Esophagus muscularis mucosa (tissue), 4 donors: Measurements from ENCODE around the gene IL2RA. TPM values are rescaled to one million over a fixed set of nuclear protein-coding genes. Genes with fewer than 3 reads are reported as not detected.

ENCODE experiments used
- DNase-seq: peaks from one replicate; pipeline ENCODE4 v3.0.0-alpha.2; 2017; ENCODE audit errors: extremely low spot score
- H3K27ac ChIP-seq, 4 donors: fragments of 200-600 bp; sonication (generic); replicated peaks in 1 of 4; 1 replicate in 3 of 4; 2 replicates in 1 of 4; pipeline ENCODE4 v1.5.1; 2016 to 2019; ENCODE audit warnings: mild to moderate bottlenecking in 1 of 4
- H3K27me3 ChIP-seq, 4 donors: fragments of 200-600 bp; sonication (generic); one replicate each; pipeline versions ENCODE4 v1.5.1 to v1.6.0; 2016 to 2019
- H3K36me3 ChIP-seq, 4 donors: fragments of 200-600 bp; sonication (generic); one replicate each; pipeline ENCODE4 v1.5.1; 2016 to 2019
- H3K4me1 ChIP-seq, 4 donors: fragments of 200-600 bp; sonication (generic); one replicate each; pipeline ENCODE4 v1.5.1; 2016 to 2019
- H3K4me3 ChIP-seq, 4 donors: fragments of 200-600 bp; sonication (generic); 1 replicate in 2 of 4; 2 replicates in 2 of 4; pipeline ENCODE4 v1.5.1; 2016 to 2019; ENCODE audit warnings: mild to moderate bottlenecking in 4 of 4, moderate library complexity in 1 of 4
- H3K9me3 ChIP-seq, 4 donors: fragments of 200-600 bp; sonication (generic); 1 replicate in 3 of 4; 2 replicates in 1 of 4; pipeline ENCODE4 v1.5.1; 2016 to 2019
- EP300 ChIP-seq: sonication (generic); formaldehyde crosslinking; IDR thresholded peaks from one replicate; pipeline ENCODE4 v1.6.1; 2017; ENCODE audit warnings: antibody characterized with exemption
- POLR2A ChIP-seq: fragments of 450-650 bp; IDR thresholded peaks from one replicate; pipeline ENCODE4 v1.6.1; 2017; ENCODE audit warnings: antibody characterized with exemption, moderate library complexity, mild to moderate bottlenecking, low read depth
- POLR2AphosphoS5 ChIP-seq, 2 donors: sonication (generic); formaldehyde crosslinking; IDR thresholded peaks; one replicate each; pipeline ENCODE4 v1.6.1; 2017; ENCODE audit warnings: antibody characterized with exemption in 2 of 2
- WGBS: methylation state at CpG from one replicate; pipeline ENCODE4 v1.1.5; 2018; 5-methylcytosine and 5-hydroxymethylcytosine counted together
- intact Hi-C: fragments of 100-400 bp; cut with DNase I; formaldehyde crosslinking; loops from one replicate; pipeline ENCODE4 v1.15.1; 2023
- total RNA-seq, 4 donors: library from RNA; depleted of rRNA; stranded (reverse); fragments of >200 nt; gene quantifications; one replicate each; pipeline versions ENCODE4 v1.1.0 to v1.2.1, GENCODE V29; 2016
- TF ChIP-seq, protein P1 (sequence below), 3 experiments: fragments of 200-600 bp in 2 of 3; fragments of 450-650 bp in 1 of 3; sonication (generic) in 2 of 3; IDR thresholded peaks; one replicate each; pipeline ENCODE4 v1.5.1; 2017 to 2019; ENCODE audit warnings: antibody characterized with exemption in 3 of 3, mild to moderate bottlenecking in 2 of 3, moderate library complexity in 1 of 3

IL2RA gene
- total RNA-seq, 4 donors from 2014 or later: 0.39 to 17.4 (median 1.1) TPM

DNA sequence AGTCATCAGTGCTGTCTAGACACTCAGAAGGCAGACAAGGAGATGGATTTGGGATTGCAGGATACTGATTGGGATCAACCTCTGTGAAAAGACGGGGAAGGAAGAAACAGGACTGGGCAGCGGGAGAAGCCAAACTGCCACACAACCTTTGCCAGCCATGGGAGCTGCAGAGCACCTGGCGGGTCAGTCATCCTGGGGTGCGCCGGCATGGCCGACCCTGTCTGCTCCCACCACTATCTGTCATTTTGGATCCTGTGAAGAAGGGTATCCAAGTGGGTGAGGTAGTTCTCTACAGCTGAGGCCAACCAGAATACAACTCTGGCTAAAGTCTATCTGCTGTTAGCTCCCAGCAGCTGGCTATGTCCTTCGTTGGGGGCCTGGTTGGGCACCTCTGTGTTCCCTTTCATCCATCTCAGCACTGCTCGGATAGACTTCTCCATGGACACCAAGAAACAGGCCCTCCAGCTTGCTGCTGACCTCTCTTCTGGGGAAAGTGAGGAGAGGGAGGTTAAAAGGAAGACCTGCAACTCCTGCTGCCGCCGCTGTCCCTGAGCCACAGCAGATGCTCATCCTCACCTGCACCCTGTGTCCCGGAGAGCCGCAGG is 15.0 kb upstream of the IL2RA start:
- intact Hi-C loops: no loop called here
- WGBS: 84% methylated on average over 11 of the region's 12 CpGs
- no peak for DNase-seq
- Histone ChIP-seq H3K27me3 (peaks cover 0 to 31% (median 0%) of the 10 kb centered on the region in 4 donors), H3K27ac (no peak overlapping the region), H3K9me3 (no peaks in the 10 kb centered on the region), H3K4me1 (peaks cover 0 to under 1% (median 0%) of the 10 kb centered on the region in 4 donors), H3K4me3 (no peak overlapping the region), H3K36me3 (no peaks in the 10 kb centered on the region)
- TF ChIP-seq EP300 (no peak), POLR2A (no peak), POLR2AphosphoS5 (IDR thresholded peaks at IDR 0.05) (no peak)
- TF ChIP-seq, protein P1, sequence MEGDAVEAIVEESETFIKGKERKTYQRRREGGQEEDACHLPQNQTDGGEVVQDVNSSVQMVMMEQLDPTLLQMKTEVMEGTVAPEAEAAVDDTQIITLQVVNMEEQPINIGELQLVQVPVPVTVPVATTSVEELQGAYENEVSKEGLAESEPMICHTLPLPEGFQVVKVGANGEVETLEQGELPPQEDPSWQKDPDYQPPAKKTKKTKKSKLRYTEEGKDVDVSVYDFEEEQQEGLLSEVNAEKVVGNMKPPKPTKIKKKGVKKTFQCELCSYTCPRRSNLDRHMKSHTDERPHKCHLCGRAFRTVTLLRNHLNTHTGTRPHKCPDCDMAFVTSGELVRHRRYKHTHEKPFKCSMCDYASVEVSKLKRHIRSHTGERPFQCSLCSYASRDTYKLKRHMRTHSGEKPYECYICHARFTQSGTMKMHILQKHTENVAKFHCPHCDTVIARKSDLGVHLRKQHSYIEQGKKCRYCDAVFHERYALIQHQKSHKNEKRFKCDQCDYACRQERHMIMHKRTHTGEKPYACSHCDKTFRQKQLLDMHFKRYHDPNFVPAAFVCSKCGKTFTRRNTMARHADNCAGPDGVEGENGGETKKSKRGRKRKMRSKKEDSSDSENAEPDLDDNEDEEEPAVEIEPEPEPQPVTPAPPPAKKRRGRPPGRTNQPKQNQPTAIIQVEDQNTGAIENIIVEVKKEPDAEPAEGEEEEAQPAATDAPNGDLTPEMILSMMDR (IDR thresholded peaks at IDR 0.05): no peak

DNA sequence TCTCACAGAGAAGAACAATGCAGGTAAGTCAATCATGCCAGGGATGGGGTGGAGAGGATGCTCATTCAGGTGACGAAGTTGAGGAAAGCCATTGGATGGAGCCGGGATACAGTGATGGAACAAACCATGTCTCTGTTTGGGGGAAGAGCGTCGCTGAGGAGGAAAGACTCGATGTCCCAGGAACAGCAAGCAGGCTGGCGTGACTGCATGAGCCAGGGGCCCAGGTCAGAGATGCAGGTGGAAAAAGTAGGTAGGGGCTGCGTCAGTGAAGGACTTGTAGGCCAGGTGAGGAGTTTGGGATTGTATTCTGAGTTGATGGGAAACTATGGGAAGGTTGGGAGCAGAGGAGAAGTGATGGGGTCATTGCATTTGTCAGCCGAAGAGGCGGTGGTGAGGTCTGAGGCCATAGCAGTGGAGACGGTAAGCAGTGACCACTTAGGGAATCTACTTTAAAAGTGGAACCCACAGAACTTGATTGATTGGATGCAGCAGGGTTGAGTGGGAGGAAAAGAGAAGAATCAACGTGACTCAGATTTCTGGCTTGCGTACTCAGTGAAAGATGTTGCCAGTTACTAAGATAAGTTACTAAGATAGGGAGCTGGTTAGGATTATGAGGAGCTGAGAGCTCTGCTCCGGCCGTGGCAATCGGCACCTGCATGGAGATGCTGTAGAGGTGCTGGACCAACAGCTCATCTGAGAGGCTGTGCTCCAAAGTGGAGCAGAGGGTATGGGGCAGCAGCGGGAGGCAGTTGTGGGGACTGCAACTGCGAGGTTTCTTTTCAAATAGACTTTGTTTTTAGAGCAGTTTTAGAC is 12.5 kb upstream of the IL2RA start:
- intact Hi-C loops: no loop called here
- Histone ChIP-seq H3K27ac (no peak overlapping the region), H3K36me3 (no peaks in the 10 kb centered on the region), H3K4me1 (peaks cover 0 to 12% (median 2%) of the 10 kb centered on the region in 4 donors), H3K4me3 (no peak overlapping the region), H3K27me3 (peaks cover 0 to 14% (median 0%) of the 10 kb centered on the region in 4 donors), H3K9me3 (no peaks in the 10 kb centered on the region)
- TF ChIP-seq POLR2AphosphoS5 (IDR thresholded peaks at IDR 0.05) (no peak), EP300 (no peak), POLR2A (no peak)
- TF ChIP-seq, protein P1 (IDR thresholded peaks at IDR 0.05): no peak
- DNase-seq: no peak
- 73% methylated on average over 17 of the region's 17 CpGs for WGBS

DNA sequence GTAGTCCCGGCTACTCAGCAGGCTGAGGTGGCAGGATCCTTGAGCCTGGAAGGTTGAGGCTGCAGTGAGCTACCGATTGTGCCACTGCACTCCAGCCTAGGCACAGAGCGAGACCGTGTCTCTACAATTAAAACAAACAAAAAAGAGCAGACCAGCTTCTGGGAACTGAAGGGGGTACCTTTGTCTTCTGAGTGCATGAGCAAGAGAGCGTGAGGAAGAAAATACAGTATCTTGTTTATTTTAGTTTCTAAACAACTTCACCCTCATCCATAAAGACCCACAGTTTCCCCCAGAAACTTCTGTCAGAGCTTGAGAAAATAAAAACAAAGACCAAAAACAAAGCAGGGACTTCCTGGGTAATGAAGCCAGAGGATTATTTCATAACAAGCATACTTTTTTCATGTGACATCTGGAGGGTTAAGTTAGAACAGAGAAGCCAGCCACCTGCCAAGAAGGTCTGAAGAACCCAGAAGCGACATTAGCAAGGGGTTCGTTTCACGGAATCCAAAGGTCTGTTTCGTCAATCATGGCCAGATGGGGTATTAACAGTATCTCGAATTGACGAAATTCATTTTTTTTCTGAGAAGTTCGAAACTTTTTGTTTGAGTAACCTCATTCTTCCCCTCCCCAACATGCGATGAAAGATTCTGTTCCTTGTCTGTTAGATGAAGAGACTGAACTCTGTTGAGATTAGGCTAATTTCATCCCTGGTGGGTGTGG is 10.2 kb upstream of the IL2RA start:
- no peak for DNase-seq
- peaks cover 0 to 7% (median 0%) of the 10 kb centered on the region in 4 donors for H3K27me3 ChIP-seq
- no peaks in the 10 kb centered on the region for H3K36me3 ChIP-seq
- peak overlapping the region in 2 of 4 donors; percentile 31 to 44 for H3K27ac ChIP-seq
- WGBS: 61% methylated on average over 13 of the region's 13 CpGs
- TF ChIP-seq EP300: no peak
- TF ChIP-seq POLR2AphosphoS5 (IDR thresholded peaks at IDR 0.05): no peak
- TF ChIP-seq POLR2A: no peak
- TF ChIP-seq, protein P1 (IDR thresholded peaks at IDR 0.05): no peak
- H3K4me1 ChIP-seq: peaks cover 0 to 12% (median 2%) of the 10 kb centered on the region in 4 donors
- no peaks in the 10 kb centered on the region for H3K9me3 ChIP-seq
- no peak overlapping the region for H3K4me3 ChIP-seq
- intact Hi-C loops: no loop called here

DNA sequence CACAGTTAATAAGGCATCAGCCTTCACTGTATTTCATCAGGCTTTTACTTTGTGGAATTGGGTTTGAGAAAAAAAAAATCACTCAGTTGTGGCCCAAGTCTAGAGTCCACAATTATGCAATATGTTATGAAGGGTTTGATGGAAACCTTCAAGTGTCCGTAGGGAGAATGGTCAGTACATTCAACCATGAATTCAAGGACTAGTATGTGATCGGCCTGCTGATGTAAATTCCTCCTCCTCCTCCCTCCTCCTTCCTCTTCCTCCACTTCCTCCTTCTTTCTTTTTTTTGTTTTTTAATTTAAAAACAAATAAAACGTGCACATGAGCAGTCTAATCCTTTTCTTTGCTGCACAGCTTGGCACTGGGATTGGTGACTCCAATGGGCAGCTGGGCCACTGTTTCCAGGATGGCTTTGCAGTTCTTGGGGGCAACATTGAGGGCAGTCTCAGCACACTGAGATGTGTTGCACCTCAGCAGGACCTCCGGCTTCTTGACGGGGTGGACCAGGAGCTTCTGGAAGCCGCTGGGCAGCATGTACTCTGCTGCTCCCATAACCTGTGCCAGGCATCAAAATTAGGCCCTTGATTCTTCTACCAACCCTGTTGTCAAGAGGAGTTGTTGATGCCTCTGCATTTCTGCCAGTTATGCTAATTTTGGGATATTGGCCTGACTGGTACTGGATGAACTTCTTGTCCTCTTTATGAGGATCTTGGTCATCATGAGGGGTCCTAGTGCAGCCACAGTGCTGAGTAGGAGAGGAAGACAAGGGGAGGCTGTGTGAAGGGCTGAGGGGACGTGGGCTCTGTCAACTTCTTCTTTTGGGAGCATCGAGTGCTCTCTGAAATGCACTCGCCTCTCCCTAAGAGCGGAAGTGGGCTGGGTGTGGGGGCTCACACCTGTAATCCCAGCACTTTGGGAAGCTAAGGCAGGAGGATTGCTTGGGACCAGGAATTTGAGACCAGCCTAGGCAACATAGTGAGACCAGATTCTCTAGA is 9.3 kb upstream of the IL2RA start:
- no peak for TF ChIP-seq POLR2A
- no peak for TF ChIP-seq POLR2AphosphoS5 (IDR thresholded peaks at IDR 0.05)
- TF ChIP-seq, protein P1 (IDR thresholded peaks at IDR 0.05): no peak
- TF ChIP-seq EP300: no peak
- H3K27ac ChIP-seq: peak overlapping the region in 2 of 4 donors; percentile 31 to 44
- intact Hi-C loops: no loop called here
- WGBS: 88% methylated on average over 10 of the region's 10 CpGs
- peaks cover 0 to 14% (median 3%) of the 10 kb centered on the region in 4 donors for H3K4me1 ChIP-seq
- H3K27me3 ChIP-seq: peaks cover 0 to 5% (median 0%) of the 10 kb centered on the region in 4 donors
- H3K9me3 ChIP-seq: no peaks in the 10 kb centered on the region
- no peaks in the 10 kb centered on the region for H3K36me3 ChIP-seq
- no peak for DNase-seq
- H3K4me3 ChIP-seq: no peak overlapping the region
